ENCODE results near the gene CDCA7.
"Not testable (repeated sequence)": the region's sequence is repeated elsewhere in the genome, so short reads cannot be mapped to it uniquely, and the experiment has no call there.

CDCA7 gene

DNA sequence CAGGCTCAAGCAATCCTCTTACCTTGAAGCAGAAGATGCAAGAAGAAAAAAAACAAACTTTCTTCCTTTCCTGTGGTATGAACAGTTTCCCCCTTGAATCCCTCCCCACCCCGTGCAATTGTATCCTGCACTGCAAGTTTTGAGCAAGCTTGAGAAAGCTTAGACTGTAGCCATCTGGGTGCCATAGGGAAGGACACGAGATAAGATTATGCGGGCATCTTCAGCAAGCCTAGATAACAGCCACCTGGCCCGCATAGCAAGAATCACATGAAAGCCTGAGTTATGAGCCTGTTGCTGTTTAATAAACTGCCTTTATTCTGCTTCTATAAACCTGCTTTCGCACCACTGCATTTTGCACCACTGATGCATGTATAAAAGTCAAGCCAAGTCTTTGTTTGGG, 27.3 kb upstream of the CDCA7 start:
- no peak overlapping the region for H3K4me3 ChIP-seq (ENCODE audit: control insufficient read depth in 1 of 7, extremely low read depth in 1 of 7, insufficient read depth in 4 of 7, low read depth in 2 of 7, low read length in 6 of 7)
- no peak overlapping the region for H3K27ac ChIP-seq (ENCODE audit: insufficient read depth in 1 of 2, low read depth in 1 of 2, low read length in 2 of 2, poor library complexity in 1 of 2, severe bottlenecking in 2 of 2)
- H3K4me1 ChIP-seq (ENCODE audit: control extremely low read depth in 1 of 4, control insufficient read depth in 4 of 4, insufficient read depth in 4 of 4, low read length in 3 of 4), result no peaks in the 10 kb centered on the region
- DNase-seq, result no peak
- ChIA-PET POLR2A (no interaction called here), CTCF (no interaction called here)
- peaks cover 2 to 27% (median 4%) of the 10 kb centered on the region in 5 experiments for H3K9me3 ChIP-seq (ENCODE audit: control extremely low read depth in 1 of 5, control insufficient read depth in 4 of 5, insufficient read depth in 2 of 5, low read depth in 1 of 5, low read length in 4 of 5)
- H3K36me3 ChIP-seq (ENCODE audit: control insufficient read depth in 4 of 4, insufficient read depth in 4 of 4, low read length in 3 of 4), result no peaks in the 10 kb centered on the region
- H3K27me3 ChIP-seq (replicated peaks in 2 of 5; ENCODE audit: control insufficient read depth in 4 of 5, insufficient read depth in 5 of 5, low read length in 4 of 5), result no peaks in the 10 kb centered on the region
- WGBS (ENCODE audit: insufficient coverage), result 100% methylated on average over 4 of the region's 5 CpGs

DNA sequence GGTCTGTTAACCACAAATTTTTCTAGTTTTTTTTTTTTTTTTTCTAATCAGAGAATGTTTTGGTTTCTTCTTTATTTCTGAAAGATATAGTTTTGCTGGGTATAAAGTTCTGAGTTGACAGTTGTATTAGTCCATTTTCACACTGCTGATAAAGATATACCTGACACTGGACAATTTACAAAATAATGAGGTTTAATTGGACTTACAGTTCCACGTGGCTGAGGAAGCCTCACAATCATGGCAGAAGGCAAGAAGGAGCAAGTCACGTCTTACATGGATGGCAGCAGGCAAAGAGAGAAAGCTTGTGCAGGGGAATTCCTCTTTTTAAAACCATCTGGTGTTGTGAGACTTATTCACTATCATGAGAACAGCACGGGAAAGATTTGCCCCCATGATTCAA, 21.7 kb upstream of the CDCA7 start:
- peaks cover 3 to 28% (median 6%) of the 10 kb centered on the region in 5 experiments for H3K9me3 ChIP-seq (ENCODE audit: control extremely low read depth in 1 of 5, control insufficient read depth in 4 of 5, insufficient read depth in 2 of 5, low read depth in 1 of 5, low read length in 4 of 5)
- H3K27ac ChIP-seq (ENCODE audit: insufficient read depth in 1 of 2, low read depth in 1 of 2, low read length in 2 of 2, poor library complexity in 1 of 2, severe bottlenecking in 2 of 2); H3K27me3 ChIP-seq (replicated peaks in 2 of 5; ENCODE audit: control insufficient read depth in 4 of 5, insufficient read depth in 5 of 5, low read length in 4 of 5); H3K36me3 ChIP-seq (ENCODE audit: control insufficient read depth in 4 of 4, insufficient read depth in 4 of 4, low read length in 3 of 4); CTCF ChIA-PET; H3K4me3 ChIP-seq (ENCODE audit: control insufficient read depth in 1 of 7, extremely low read depth in 1 of 7, insufficient read depth in 4 of 7, low read depth in 2 of 7, low read length in 6 of 7); POLR2A ChIA-PET; H3K4me1 ChIP-seq (ENCODE audit: control extremely low read depth in 1 of 4, control insufficient read depth in 4 of 4, insufficient read depth in 4 of 4, low read length in 3 of 4): not testable (repeated sequence)
- DNase-seq, result peak in 1 of 3 donors; percentile 3
- WGBS (ENCODE audit: insufficient coverage), result 93% methylated on average over 2 of the region's 3 CpGs

DNA sequence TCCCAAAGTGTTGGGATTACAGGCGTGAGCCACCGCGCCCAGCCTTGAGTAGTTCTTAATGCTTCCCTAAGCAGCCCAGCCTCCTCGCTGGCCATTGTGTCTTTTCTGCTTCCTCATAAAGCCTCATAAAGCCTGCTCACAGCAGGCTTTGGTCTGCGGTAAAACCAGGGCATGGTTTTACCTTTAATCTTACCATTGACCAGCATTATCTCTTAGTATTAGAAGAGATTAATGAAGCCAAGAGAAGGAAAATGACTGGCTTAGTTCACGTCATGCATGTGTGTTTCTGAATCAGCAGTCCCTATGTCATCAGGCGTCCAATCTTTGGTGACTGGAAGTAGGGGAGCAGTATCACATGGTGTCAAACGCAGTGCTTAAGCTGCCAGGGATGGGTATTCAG, 14.9 kb upstream of the CDCA7 start:
- Histone ChIP-seq H3K27me3 (replicated peaks in 2 of 5; ENCODE audit: control insufficient read depth in 4 of 5, insufficient read depth in 5 of 5, low read length in 4 of 5) (no peaks in the 10 kb centered on the region), H3K4me1 (ENCODE audit: control extremely low read depth in 1 of 4, control insufficient read depth in 4 of 4, insufficient read depth in 4 of 4, low read length in 3 of 4) (no peaks in the 10 kb centered on the region), H3K4me3 (ENCODE audit: control insufficient read depth in 1 of 7, extremely low read depth in 1 of 7, insufficient read depth in 4 of 7, low read depth in 2 of 7, low read length in 6 of 7) (no peak overlapping the region), H3K36me3 (ENCODE audit: control insufficient read depth in 4 of 4, insufficient read depth in 4 of 4, low read length in 3 of 4) (no peaks in the 10 kb centered on the region), H3K9me3 (ENCODE audit: control extremely low read depth in 1 of 5, control insufficient read depth in 4 of 5, insufficient read depth in 2 of 5, low read depth in 1 of 5, low read length in 4 of 5) (peaks cover 0 to 4% (median 0%) of the 10 kb centered on the region in 5 experiments), H3K27ac (ENCODE audit: insufficient read depth in 1 of 2, low read depth in 1 of 2, low read length in 2 of 2, poor library complexity in 1 of 2, severe bottlenecking in 2 of 2) (no peak overlapping the region)
- WGBS (ENCODE audit: insufficient coverage), result 88% methylated on average over 5 of the region's 8 CpGs
- ChIA-PET POLR2A (no interaction called here), CTCF (no interaction called here)
- no peak for DNase-seq

DNA sequence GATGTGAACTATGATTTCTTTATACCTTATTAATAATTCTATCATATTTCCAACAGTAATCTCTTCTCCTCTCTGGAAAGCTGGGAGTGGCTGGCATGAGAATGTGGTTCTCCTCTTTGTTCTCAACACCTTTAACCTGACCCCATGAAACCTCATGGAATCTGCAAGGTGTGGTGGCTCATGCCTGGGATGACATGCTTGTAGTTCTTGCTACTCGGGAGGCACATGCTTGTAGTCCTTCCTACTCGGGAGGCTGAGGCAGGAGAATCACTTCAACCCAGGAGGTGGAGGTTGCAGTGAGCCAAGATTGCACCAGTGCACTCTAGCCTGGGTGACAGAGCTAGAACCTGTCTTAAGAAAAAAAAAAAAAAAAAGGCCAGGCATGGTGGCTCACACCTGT, 10.8 kb upstream of the CDCA7 start:
- Histone ChIP-seq H3K9me3 (ENCODE audit: control extremely low read depth in 1 of 5, control insufficient read depth in 4 of 5, insufficient read depth in 2 of 5, low read depth in 1 of 5, low read length in 4 of 5) (peaks cover 0 to 13% (median 11%) of the 10 kb centered on the region in 5 experiments), H3K36me3 (ENCODE audit: control insufficient read depth in 4 of 4, insufficient read depth in 4 of 4, low read length in 3 of 4) (no peaks in the 10 kb centered on the region), H3K27ac (ENCODE audit: insufficient read depth in 1 of 2, low read depth in 1 of 2, low read length in 2 of 2, poor library complexity in 1 of 2, severe bottlenecking in 2 of 2) (no peak overlapping the region), H3K4me1 (ENCODE audit: control extremely low read depth in 1 of 4, control insufficient read depth in 4 of 4, insufficient read depth in 4 of 4, low read length in 3 of 4) (no peaks in the 10 kb centered on the region), H3K27me3 (replicated peaks in 2 of 5; ENCODE audit: control insufficient read depth in 4 of 5, insufficient read depth in 5 of 5, low read length in 4 of 5) (no peaks in the 10 kb centered on the region), H3K4me3 (ENCODE audit: control insufficient read depth in 1 of 7, extremely low read depth in 1 of 7, insufficient read depth in 4 of 7, low read depth in 2 of 7, low read length in 6 of 7) (no peak overlapping the region)
- DNase-seq, result no peak
- ChIA-PET POLR2A (no interaction called here), CTCF (interaction anchor here (0.6 to 1.2 kb wide), 3 partner anchors 8 to 539 kb away, joined by 3 to 4 read pairs (median 3); no protein-coding TSS in a partner anchor)
- WGBS (ENCODE audit: insufficient coverage), result 89% methylated on average over 1 of the region's 2 CpGs

DNA sequence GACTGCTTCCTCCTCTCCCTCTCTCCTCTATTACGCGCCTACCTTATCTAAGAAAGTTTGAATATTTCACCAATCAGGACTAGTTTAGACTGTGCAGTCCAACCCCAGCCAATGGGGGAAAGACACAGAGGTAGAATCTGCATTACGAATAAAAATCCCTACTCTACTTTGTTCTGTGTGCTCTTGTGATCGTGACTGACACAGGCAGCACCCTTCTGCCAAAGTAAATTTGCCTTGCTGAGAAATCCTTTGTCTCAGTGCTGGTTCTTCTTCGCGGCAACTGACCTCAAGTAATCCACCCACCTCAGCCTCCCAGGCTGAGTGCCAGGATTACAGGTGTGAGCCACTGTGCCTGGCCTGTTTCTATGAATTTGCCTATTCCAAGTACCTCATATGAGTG, 8.6 kb upstream of the CDCA7 start:
- no peak for DNase-seq
- H3K36me3 ChIP-seq (ENCODE audit: control insufficient read depth in 4 of 4, insufficient read depth in 4 of 4, low read length in 3 of 4), result no peaks in the 10 kb centered on the region
- H3K27ac ChIP-seq (ENCODE audit: insufficient read depth in 1 of 2, low read depth in 1 of 2, low read length in 2 of 2, poor library complexity in 1 of 2, severe bottlenecking in 2 of 2), result no peak overlapping the region
- H3K27me3 ChIP-seq (replicated peaks in 2 of 5; ENCODE audit: control insufficient read depth in 4 of 5, insufficient read depth in 5 of 5, low read length in 4 of 5), result peaks cover 0 to 4% (median under 1%) of the 10 kb centered on the region in 5 experiments
- POLR2A ChIA-PET, result no interaction called here
- CTCF ChIA-PET, result no interaction called here
- H3K4me1 ChIP-seq (ENCODE audit: control extremely low read depth in 1 of 4, control insufficient read depth in 4 of 4, insufficient read depth in 4 of 4, low read length in 3 of 4), result peaks cover 0 to 3% (median 0%) of the 10 kb centered on the region in 4 experiments
- peaks cover 0 to 13% (median 11%) of the 10 kb centered on the region in 5 experiments for H3K9me3 ChIP-seq (ENCODE audit: control extremely low read depth in 1 of 5, control insufficient read depth in 4 of 5, insufficient read depth in 2 of 5, low read depth in 1 of 5, low read length in 4 of 5)
- WGBS (ENCODE audit: insufficient coverage), result 100% methylated on average over 2 of the region's 6 CpGs
- no peak overlapping the region for H3K4me3 ChIP-seq (ENCODE audit: control insufficient read depth in 1 of 7, extremely low read depth in 1 of 7, insufficient read depth in 4 of 7, low read depth in 2 of 7, low read length in 6 of 7)

- CTCF ChIA-PET, result no interaction called here
- peaks cover 0 to 13% (median 11%) of the 10 kb centered on the region in 5 experiments for H3K9me3 ChIP-seq (ENCODE audit: control extremely low read depth in 1 of 5, control insufficient read depth in 4 of 5, insufficient read depth in 2 of 5, low read depth in 1 of 5, low read length in 4 of 5)
- no peak overlapping the region for H3K4me3 ChIP-seq (ENCODE audit: control insufficient read depth in 1 of 7, extremely low read depth in 1 of 7, insufficient read depth in 4 of 7, low read depth in 2 of 7, low read length in 6 of 7)
- H3K4me1 ChIP-seq (ENCODE audit: control extremely low read depth in 1 of 4, control insufficient read depth in 4 of 4, insufficient read depth in 4 of 4, low read length in 3 of 4), result peaks cover 0 to 3% (median 0%) of the 10 kb centered on the region in 4 experiments
- DNase-seq, result no peak
- H3K36me3 ChIP-seq (ENCODE audit: control insufficient read depth in 4 of 4, insufficient read depth in 4 of 4, low read length in 3 of 4), result no peaks in the 10 kb centered on the region
- peaks cover 0 to 10% (median 4%) of the 10 kb centered on the region in 5 experiments for H3K27me3 ChIP-seq (replicated peaks in 2 of 5; ENCODE audit: control insufficient read depth in 4 of 5, insufficient read depth in 5 of 5, low read length in 4 of 5)
- POLR2A ChIA-PET, result no interaction called here
- no peak overlapping the region for H3K27ac ChIP-seq (ENCODE audit: insufficient read depth in 1 of 2, low read depth in 1 of 2, low read length in 2 of 2, poor library complexity in 1 of 2, severe bottlenecking in 2 of 2)
- WGBS (ENCODE audit: insufficient coverage), result 100% methylated on average over 4 of the region's 8 CpGs
These were observed 7.1 kb upstream of the CDCA7 start for GRCh38 chr2:173347305-173348168.

GRCh38 chr2:173349287-173349686, 5.4 kb upstream of the CDCA7 start:
- Histone ChIP-seq H3K27ac (ENCODE audit: insufficient read depth in 1 of 2, low read depth in 1 of 2, low read length in 2 of 2, poor library complexity in 1 of 2, severe bottlenecking in 2 of 2) (no peak overlapping the region), H3K36me3 (ENCODE audit: control insufficient read depth in 4 of 4, insufficient read depth in 4 of 4, low read length in 3 of 4) (no peaks in the 10 kb centered on the region), H3K27me3 (replicated peaks in 2 of 5; ENCODE audit: control insufficient read depth in 4 of 5, insufficient read depth in 5 of 5, low read length in 4 of 5) (peaks cover 0 to 10% (median 4%) of the 10 kb centered on the region in 5 experiments), H3K4me1 (ENCODE audit: control extremely low read depth in 1 of 4, control insufficient read depth in 4 of 4, insufficient read depth in 4 of 4, low read length in 3 of 4) (peaks cover 0 to 19% (median 7%) of the 10 kb centered on the region in 4 experiments), H3K9me3 (ENCODE audit: control extremely low read depth in 1 of 5, control insufficient read depth in 4 of 5, insufficient read depth in 2 of 5, low read depth in 1 of 5, low read length in 4 of 5) (peaks cover 0 to 13% (median 11%) of the 10 kb centered on the region in 5 experiments), H3K4me3 (ENCODE audit: control insufficient read depth in 1 of 7, extremely low read depth in 1 of 7, insufficient read depth in 4 of 7, low read depth in 2 of 7, low read length in 6 of 7) (no peak overlapping the region)
- no peak for DNase-seq
- 90% methylated on average over 2 of the region's 2 CpGs for WGBS (ENCODE audit: insufficient coverage)
- CTCF ChIA-PET, result no interaction called here
- POLR2A ChIA-PET, result no interaction called here
